ENCODE results near the gene CHAT. TPM values are rescaled to one million over a fixed set of nuclear protein-coding genes. Genes with fewer than 3 reads are reported as not detected.

Gene CHAT
- total RNA-seq, 1 experiment from 2014 or later = not detected

DNA sequence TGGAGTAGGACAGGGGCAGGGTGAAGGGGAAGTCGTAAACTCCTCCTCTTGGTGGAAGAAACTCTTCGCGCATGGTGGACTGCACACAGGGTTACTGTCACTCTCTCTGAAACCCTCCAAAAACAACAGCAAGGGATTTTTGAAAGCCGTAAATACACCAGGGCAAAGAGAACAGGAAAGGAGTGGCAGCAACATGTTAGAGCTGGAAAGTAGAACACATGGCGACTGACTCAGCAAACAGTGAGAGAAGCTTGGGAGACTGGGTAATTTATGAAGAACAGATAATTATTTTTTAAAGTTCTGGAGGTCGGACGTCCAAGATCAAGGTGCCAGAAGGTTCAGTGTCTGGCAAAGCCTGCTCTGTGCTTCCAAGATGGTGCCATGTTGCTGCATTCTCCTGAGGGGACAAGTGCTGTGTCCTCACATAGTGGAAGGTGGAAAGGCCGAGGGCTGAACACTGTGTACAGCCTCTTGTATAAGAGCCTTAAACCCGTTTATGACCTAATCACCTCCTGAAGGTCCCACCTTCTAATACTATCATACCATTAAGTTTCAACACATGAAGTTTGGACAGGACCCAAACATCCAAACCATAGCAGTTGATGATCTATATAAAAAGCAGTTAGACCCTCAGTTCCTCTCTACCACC lies 43.1 kb downstream of the CHAT start:
- Histone ChIP-seq H4K91ac (ENCODE audit: insufficient read length, low read depth, low read length) (no peak overlapping the region), H3K27me3 (ENCODE audit: insufficient read depth, low read length) (no peaks in the 10 kb centered on the region; the same call in 1 of the 2 replicates), H3K18ac (ENCODE audit: insufficient read length, low read depth, low read length) (no peak overlapping the region), H4K20me1 (ENCODE audit: control insufficient read depth, insufficient read depth, insufficient read length) (no peaks in the 10 kb centered on the region), H3K9ac (ENCODE audit: extremely low read depth, insufficient read length, low read length) (no peak overlapping the region), H3K23me2 (ENCODE audit: insufficient read length, low read depth, low read length, poor library complexity, severe bottlenecking) (no peaks in the 10 kb centered on the region), H4K5ac (ENCODE audit: insufficient read length, low read depth, low read length) (no peak overlapping the region), H3K23ac (ENCODE audit: insufficient read length, low read depth, low read length) (no peak overlapping the region), H2BK20ac (ENCODE audit: low read depth, low read length, poor library complexity, severe bottlenecking) (no peak overlapping the region), H3K56ac (ENCODE audit: insufficient read length, low read depth, low read length) (no peak overlapping the region), H2AK5ac (ENCODE audit: insufficient read length, low read length) (no peak overlapping the region), H3K4me1 (ENCODE audit: insufficient read depth, low read length) (no peaks in the 10 kb centered on the region), H2BK5ac (ENCODE audit: insufficient read length, low read length) (no peak overlapping the region), H3K9me3 (ENCODE audit: control insufficient read depth, low read depth, low read length) (no peaks in the 10 kb centered on the region), H3K79me1 (ENCODE audit: insufficient read depth, low read depth, low read length, poor library complexity, severe bottlenecking) (no peaks in the 10 kb centered on the region), H2BK12ac (ENCODE audit: insufficient read length, low read depth, low read length) (no peak overlapping the region), H2AFZ (ENCODE audit: low read length) (no peak overlapping the region), H3T11ph (ENCODE audit: low read length) (no peak overlapping the region), H3K4ac (ENCODE audit: low read depth, low read length) (no peak overlapping the region), H2BK15ac (ENCODE audit: low read depth, low read length) (no peak overlapping the region), H3K79me2 (ENCODE audit: insufficient read depth, low read length) (no peaks in the 10 kb centered on the region), H3K4me2 (ENCODE audit: insufficient read depth, insufficient read length, low read length) (no peak overlapping the region), H4K8ac (replicated peaks; ENCODE audit: insufficient read length, low read depth, low read length) (no peak overlapping the region), H3K14ac (ENCODE audit: insufficient read depth, low read length) (no peak overlapping the region), H2BK120ac (ENCODE audit: low read depth, low read length, poor library complexity, severe bottlenecking) (no peak overlapping the region), H3K27ac (ENCODE audit: insufficient read length, low read depth, low read length) (no peak overlapping the region)
- peaks cover 0 to 10% (median 8%) of the 10 kb centered on the region in 3 experiments; a peak in 5 of 7 replicates for H3K36me3 Mint-ChIP-seq (ENCODE audit: insufficient read depth in 1 of 3, low read depth in 3 of 3)
- no peak overlapping the region for H3K4me3 Mint-ChIP-seq
- H3K4me1 Mint-ChIP-seq = peaks cover 15 to 20% of the 10 kb centered on the region in 2 experiments
- DNase-seq = no peak
- no peak overlapping the region for H3K27ac Mint-ChIP-seq
- WGBS (ENCODE audit: extremely low coverage, insufficient read length, low lambda C conversion rate) = no CpG with 5 or more reads among the region's 9 CpGs
- peaks cover 13 to 19% of the 10 kb centered on the region in 2 experiments for H3K9me3 Mint-ChIP-seq
- TF ChIP-seq, protein P1, sequence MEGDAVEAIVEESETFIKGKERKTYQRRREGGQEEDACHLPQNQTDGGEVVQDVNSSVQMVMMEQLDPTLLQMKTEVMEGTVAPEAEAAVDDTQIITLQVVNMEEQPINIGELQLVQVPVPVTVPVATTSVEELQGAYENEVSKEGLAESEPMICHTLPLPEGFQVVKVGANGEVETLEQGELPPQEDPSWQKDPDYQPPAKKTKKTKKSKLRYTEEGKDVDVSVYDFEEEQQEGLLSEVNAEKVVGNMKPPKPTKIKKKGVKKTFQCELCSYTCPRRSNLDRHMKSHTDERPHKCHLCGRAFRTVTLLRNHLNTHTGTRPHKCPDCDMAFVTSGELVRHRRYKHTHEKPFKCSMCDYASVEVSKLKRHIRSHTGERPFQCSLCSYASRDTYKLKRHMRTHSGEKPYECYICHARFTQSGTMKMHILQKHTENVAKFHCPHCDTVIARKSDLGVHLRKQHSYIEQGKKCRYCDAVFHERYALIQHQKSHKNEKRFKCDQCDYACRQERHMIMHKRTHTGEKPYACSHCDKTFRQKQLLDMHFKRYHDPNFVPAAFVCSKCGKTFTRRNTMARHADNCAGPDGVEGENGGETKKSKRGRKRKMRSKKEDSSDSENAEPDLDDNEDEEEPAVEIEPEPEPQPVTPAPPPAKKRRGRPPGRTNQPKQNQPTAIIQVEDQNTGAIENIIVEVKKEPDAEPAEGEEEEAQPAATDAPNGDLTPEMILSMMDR (conservative IDR thresholded peaks at IDR 0.05) = no peak
- H3K27me3 Mint-ChIP-seq (ENCODE audit: low read depth) = peaks cover 76% of the 10 kb centered on the region
